Measurements from ENCODE around the gene HIVEP1.

- TF ChIP-seq TAF1 (IDR thresholded peaks at IDR 0.05; ENCODE audit: borderline replicate concordance, low read depth, low read length) (no peak), POLR2A (IDR thresholded peaks at IDR 0.05; ENCODE audit: low read depth, low read length) (no peak)
Observed at GRCh38 chr6:11974089-11974488, 38.0 kb upstream of the HIVEP1 start.

Measured in GM12892 (cell line).